Neural cell (in vitro differentiated cells): ENCODE data around the gene DENND2A.

Experiments used
- EP300 ChIP-seq: fragments of 450-650 bp; conservative IDR thresholded peaks from 2 replicates; pipeline ENCODE4 v1.6.1; 2014; ENCODE audit warnings: antibody characterized with exemption, mild to moderate bottlenecking, moderate library complexity; ENCODE audit not compliant: poor library complexity, severe bottlenecking
- EZH2 ChIP-seq: fragments of 200-600, 300-800 bp; shearing (Covaris generic), sonication (generic); IDR thresholded peaks from 2 replicates; pipeline ENCODE4 v1.6.1; 2014; ENCODE audit warnings: antibody characterized with exemption, low read length, borderline replicate concordance, mild to moderate bottlenecking; ENCODE audit not compliant: insufficient read depth, poor library complexity, severe bottlenecking
- MXI1 ChIP-seq: fragments of 450-650 bp; conservative IDR thresholded peaks from 2 replicates; pipeline ENCODE4 v1.6.1; 2014; ENCODE audit warnings: antibody characterized with exemption, mild to moderate bottlenecking; ENCODE audit not compliant: poor library complexity, severe bottlenecking
- RAD21 ChIP-seq: fragments of 450-650 bp; conservative IDR thresholded peaks from 2 replicates; pipeline ENCODE4 v1.6.1; 2014; ENCODE audit warnings: antibody characterized with exemption, mild to moderate bottlenecking, moderate library complexity
- SMC3 ChIP-seq: fragments of 450-650 bp; conservative IDR thresholded peaks from 2 replicates; pipeline ENCODE4 v1.6.1; 2014; ENCODE audit warnings: antibody characterized with exemption, mild to moderate bottlenecking, moderate library complexity; ENCODE audit not compliant: poor library complexity
- TAF1 ChIP-seq: IDR thresholded peaks from 2 replicates; pipeline ENCODE4 v1.6.1; 2012; ENCODE audit warnings: low read depth
- TF ChIP-seq, protein P1 (sequence below): fragments of 450-650 bp; IDR thresholded peaks from 2 replicates; pipeline ENCODE4 v1.5.1; 2014; ENCODE audit warnings: antibody characterized with exemption, mild to moderate bottlenecking, moderate library complexity; ENCODE audit not compliant: poor library complexity, severe bottlenecking

GRCh38 chr7:140518370-140519006 is 122.1 kb downstream of the DENND2A start:
- TF ChIP-seq, protein P1, sequence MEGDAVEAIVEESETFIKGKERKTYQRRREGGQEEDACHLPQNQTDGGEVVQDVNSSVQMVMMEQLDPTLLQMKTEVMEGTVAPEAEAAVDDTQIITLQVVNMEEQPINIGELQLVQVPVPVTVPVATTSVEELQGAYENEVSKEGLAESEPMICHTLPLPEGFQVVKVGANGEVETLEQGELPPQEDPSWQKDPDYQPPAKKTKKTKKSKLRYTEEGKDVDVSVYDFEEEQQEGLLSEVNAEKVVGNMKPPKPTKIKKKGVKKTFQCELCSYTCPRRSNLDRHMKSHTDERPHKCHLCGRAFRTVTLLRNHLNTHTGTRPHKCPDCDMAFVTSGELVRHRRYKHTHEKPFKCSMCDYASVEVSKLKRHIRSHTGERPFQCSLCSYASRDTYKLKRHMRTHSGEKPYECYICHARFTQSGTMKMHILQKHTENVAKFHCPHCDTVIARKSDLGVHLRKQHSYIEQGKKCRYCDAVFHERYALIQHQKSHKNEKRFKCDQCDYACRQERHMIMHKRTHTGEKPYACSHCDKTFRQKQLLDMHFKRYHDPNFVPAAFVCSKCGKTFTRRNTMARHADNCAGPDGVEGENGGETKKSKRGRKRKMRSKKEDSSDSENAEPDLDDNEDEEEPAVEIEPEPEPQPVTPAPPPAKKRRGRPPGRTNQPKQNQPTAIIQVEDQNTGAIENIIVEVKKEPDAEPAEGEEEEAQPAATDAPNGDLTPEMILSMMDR: no peak
- no peak for TF ChIP-seq EP300
- no peak for TF ChIP-seq EZH2
- no peak for TF ChIP-seq TAF1
- TF ChIP-seq MXI1: no peak
- TF ChIP-seq RAD21: no peak
- TF ChIP-seq SMC3: no peak
